GM10266 (cell line): ENCODE measurements around the gene ILDR1.

Experiments
- DNase-seq: peaks from one replicate; pipeline ENCODE4 v3.0.0; 2012; ENCODE audit errors: extremely low spot score
- TF ChIP-seq, protein P1 (sequence below): IDR thresholded peaks from 2 replicates; pipeline ENCODE4 v1.5.1; 2012; ENCODE audit warnings: mild to moderate bottlenecking, low read depth; ENCODE audit not compliant: control insufficient read depth, insufficient read depth; ENCODE audit errors: missing control alignments

Gene ILDR1

GRCh38 chr3:121999931-122000330 is 22.1 kb downstream of the ILDR1 start:
- DNase-seq: no peak
- TF ChIP-seq, protein P1, sequence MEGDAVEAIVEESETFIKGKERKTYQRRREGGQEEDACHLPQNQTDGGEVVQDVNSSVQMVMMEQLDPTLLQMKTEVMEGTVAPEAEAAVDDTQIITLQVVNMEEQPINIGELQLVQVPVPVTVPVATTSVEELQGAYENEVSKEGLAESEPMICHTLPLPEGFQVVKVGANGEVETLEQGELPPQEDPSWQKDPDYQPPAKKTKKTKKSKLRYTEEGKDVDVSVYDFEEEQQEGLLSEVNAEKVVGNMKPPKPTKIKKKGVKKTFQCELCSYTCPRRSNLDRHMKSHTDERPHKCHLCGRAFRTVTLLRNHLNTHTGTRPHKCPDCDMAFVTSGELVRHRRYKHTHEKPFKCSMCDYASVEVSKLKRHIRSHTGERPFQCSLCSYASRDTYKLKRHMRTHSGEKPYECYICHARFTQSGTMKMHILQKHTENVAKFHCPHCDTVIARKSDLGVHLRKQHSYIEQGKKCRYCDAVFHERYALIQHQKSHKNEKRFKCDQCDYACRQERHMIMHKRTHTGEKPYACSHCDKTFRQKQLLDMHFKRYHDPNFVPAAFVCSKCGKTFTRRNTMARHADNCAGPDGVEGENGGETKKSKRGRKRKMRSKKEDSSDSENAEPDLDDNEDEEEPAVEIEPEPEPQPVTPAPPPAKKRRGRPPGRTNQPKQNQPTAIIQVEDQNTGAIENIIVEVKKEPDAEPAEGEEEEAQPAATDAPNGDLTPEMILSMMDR: no peak

GRCh38 chr3:121998611-121999473 is 23.2 kb downstream of the ILDR1 start:
- DNase-seq: no peak
- TF ChIP-seq, protein P1: no peak

DNA sequence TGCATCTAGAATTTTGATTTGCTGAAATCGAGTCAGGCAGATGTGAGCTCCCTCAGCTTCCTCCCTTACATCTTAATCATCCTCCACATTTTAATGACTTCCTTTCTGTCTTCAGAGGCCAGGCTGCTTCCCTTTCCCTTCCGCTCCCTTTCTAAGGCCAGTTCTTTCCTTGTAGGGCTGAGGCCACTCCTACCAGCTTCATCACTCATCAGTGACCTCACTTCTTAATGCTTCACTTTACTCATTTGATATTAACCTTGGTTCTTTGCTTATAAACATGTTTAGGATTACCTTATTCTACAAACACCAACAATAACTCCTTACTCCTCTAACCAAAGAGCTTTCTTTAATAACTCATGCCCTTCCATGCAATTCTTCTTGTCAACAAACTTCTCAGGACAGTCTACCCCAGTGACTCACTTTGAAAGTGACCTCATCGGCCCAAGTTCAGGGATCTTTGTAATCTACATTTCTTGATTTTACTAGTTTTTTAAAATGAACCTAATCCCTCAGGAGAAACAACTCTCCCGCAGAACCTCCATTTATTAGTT is 23.9 kb downstream of the ILDR1 start:
- TF ChIP-seq, protein P1: no peak
- no peak for DNase-seq

- TF ChIP-seq, protein P1: no peak
- DNase-seq: no peak
Measured at GRCh38 chr3:121997372-121997771, 24.7 kb downstream of the ILDR1 start.

GRCh38 chr3:121996441-121996840 is 25.6 kb downstream of the ILDR1 start:
- TF ChIP-seq, protein P1: no peak
- no peak for DNase-seq

GRCh38 chr3:121995161-121996137 is 26.6 kb downstream of the ILDR1 start:
- TF ChIP-seq, protein P1: peak; percentile 75
- DNase-seq: peak; percentile 56
